ENCODE results near the gene ZNF580. TPM values are rescaled to one million over a fixed set of nuclear protein-coding genes. Genes with fewer than 3 reads are reported as not detected.

Gene ZNF580, protein sequence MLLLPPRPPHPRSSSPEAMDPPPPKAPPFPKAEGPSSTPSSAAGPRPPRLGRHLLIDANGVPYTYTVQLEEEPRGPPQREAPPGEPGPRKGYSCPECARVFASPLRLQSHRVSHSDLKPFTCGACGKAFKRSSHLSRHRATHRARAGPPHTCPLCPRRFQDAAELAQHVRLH
- 6.9 TPM for total RNA-seq

DNA sequence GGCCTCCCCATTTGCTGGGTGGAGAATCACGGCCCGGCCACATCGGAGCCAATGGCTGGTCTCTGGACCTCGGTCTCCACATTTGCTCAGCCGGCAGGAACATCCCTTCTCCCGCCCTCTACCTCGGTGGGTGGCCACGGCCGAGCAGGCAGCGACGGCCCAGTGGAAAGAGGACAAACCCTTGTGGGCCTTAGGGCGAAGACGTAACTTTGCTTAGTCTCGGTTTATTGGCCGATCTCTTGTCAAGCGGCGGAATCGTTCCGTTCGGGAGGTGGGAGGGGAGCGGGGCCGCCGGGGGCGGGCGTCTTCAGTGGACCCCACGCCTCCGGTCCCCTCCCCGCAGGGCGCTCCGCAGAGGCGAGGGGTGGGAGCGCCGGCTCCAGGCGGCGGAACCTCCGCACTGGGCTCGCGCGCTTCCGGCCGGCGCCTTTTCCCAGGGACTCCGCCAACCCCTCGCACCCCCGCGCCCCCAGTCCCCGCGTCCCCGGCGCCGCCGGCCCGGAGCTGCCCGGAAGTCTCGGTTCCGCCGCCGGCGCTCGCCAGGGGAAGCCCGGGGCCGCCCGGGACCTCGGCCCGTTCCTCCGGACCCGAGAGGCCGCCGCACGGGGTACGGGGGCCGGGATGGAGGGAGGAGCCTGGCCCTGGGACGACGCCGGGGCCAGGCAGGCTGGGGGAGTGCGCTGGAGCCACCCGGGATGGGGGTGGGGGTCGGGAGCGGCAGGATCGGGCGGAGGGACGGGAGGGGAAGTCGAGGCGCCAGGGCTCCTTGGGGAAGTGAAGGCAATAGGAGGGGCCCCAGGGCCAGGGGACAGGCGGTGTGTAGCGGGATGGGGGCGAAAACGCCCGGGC lies at the start of gene ZNF580:
TSS of gene ZNF580 (plus strand) at position 426 of the 849 bp plus-strand sequence. CDS start 1,507 bp downstream, outside the sequence.

GRCh38 chr19:55599468-55599841 lies 41.3 kb upstream of the ZNF580 start, which contains the start of gene FIZ1:
TSS of gene FIZ1 (minus strand) at chr19:55599517. CDS start at chr19:55597865, 1,652 bp downstream.

DNA sequence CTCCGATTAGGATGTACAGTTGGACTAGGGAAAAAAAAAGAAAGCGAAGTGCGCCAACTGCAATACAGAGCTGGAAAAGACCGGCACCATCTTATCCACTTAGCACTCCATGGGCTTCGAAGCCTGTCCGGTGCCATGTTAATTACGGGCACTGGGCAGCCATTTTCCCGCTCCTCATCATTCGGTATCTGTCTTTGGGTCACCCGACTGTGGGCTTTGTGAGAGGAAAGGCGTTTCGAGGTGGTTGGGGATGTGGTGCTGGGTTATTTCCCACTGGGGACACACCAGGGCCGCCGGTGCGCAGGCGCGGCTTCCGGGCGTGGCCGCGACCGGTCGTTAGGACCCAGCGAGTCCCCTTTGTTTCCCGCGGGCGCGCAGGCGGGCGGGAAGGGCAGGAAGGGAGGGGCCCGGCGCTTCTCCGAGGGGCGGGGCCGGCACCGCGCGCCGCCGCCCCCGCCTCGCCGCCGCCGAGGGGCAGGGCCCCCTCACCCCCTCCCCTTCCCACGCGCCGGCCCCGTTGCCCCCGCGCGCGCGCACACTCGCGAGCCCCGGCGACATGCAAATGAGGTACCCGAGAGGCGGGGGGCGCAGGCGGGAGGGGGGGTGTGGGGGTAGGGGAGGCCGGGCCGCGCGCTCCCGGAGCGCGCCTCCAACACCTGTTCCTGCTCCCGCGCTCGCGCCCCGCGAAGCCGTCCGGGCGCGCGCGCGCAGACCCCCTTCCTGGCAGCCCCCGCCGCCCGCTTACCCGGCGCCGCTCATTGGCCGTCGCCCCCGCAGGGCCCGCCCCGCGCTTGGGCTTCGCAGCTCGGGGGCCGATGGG lies 40.8 kb upstream of the ZNF580 start, which contains the start of gene ZNF524:
TSS of gene ZNF524 (plus strand) at position 447 of the 820 bp plus-strand sequence. CDS start 1,825 bp downstream, outside the sequence.

GRCh38 chr19:55605637-55606470 lies 34.9 kb upstream of the ZNF580 start, which contains the start of gene ZNF865:
TSS of gene ZNF865 (plus strand) at chr19:55605647. CDS start at chr19:55613619, 7,972 bp downstream.

GRCh38 chr19:55624109-55625003 lies 16.4 kb upstream of the ZNF580 start, which contains the start of gene ZNF784:
TSS of gene ZNF784 (minus strand) at chr19:55624566. CDS start at chr19:55624561, 5 bp downstream.

GRCh38 chr19:55643003-55643886 lies 2.4 kb downstream of the ZNF580 start, which contains the start of gene ZNF581:
TSS of gene ZNF581 (plus strand) at chr19:55643649. CDS start at chr19:55644572, 923 bp downstream.

DNA sequence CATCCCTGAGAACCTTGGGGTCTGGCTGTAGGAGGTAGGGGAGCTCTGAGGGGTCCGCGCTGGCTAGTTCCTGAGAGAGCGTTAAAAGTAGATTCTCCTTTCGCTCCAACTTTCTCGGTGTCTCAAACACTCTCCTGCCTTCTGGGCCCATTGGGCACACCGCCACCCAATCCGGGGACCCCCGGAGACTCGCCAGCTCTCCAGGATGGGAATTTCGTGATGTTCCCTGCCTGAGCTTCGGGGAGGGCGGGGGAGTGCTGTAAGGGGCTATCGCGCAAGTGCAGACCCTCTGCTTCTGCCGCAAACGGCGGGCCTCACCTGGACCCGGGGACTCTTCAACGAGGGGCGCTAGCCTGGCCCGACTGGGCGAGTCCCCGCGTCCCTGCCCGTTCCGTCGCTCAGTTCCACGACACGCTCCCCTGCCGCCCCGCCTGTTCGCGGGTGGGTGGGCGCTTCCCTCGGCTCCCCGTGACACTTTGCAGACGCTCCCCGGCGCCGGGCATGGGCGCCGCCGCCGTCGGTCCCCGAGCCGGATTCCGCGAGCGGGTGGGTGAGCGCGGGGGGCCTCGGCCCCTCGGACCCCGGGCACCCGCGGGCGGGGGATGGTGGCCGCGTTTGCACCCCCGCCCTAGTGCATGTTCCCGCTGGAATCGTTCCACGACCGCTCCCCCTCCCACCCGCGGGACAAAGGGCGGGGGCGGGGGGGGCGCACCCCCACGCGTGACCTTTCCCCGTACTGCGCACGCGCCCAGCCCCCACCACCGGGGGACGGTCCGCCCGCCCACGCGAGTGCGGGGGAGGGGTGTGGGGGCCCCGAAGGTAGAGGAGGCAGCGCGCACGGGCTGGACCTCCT lies 7.2 kb downstream of the ZNF580 start, which contains the start of gene CCDC106:
TSS of gene CCDC106 (plus strand) at position 481 of the 853 bp plus-strand sequence. CDS start 835 bp downstream, outside the sequence.

DNA sequence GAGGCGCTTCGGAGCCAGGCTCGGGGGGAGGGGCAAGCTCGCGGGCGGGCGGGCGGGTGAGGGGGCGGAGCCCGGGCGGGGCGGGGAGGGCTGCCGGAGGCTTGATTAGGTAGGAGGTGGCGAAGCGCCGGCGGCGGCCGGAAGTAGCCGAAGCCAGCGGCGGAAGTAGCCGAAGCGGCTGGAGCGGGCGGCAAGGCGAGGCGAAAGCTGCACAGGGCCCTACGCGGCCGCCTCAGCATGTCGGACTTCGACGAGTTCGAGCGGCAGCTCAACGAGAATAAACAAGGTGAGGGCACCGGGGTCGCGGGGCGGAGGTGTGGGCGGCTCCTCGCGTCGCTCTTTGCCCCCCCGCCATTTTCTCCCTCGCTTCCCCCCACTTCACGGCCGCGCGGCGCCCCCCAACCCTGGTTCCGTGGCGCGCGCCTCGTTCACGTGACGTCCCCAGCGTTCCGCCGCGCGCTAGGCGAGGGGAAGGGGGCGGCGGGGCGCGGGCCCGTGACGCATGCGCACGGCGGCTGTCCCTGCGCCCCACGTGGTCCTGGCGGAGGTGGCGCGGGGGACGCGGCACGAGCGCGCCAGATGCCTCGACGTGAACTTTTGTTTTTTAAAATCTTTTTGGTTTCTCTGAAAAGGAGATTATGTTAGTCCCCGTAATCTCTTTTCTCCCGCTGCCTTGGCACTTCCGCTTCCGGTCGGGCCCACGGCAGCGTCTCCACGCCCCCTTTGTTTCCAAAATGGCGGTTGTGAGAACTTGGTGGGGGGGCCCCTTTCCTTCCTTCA lies 14.3 kb downstream of the ZNF580 start, which contains the start of gene U2AF2:
TSS of gene U2AF2 (plus strand) at position 168 of the 780 bp plus-strand sequence. CDS start at position 238, 70 bp downstream.

DNA sequence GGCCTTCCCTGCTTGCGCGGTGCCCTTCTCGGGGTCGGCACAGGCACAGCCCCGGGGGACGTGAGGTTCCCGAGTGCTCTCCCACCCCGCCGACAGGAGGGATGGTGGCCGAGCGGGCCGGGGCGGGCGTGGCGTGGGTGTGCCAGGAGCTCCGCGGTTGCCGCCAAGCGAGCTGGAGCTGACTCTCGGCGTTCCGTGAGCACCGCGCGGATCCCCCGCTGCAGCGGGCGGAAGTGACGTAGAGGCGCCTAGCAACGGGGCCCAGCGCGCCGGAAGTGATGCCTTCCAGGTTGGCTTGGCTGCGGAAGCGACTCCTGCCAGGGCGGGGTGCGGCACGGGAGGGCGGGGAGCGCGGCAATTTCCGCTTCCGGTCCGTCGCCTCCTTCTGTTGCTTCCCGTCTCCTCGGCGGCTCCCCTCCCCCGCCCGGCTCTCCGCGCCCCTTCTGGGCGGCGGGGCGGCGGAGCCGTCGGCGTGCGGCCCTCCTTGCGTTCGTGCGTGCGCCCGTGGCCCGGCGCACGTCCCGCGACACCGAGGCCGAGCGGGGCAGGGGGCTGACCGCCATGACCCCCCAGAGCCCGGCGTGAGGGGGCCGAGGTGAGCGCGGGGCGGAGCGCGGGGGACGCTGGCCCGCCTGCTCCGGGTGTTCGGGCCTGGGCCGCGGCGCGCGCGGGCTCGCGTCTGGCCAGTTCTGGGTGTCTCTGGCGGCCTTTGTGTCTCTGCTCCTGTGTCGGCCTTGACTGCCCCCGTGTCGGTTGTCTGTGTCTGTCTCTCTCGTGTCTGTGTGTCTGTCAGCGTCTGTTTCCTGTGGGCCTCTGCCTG lies 34.2 kb downstream of the ZNF580 start, which contains the start of gene EPN1:
TSS of gene EPN1 (plus strand) at position 386 of the 820 bp plus-strand sequence. CDS start 3,402 bp downstream, outside the sequence.

Other genes starting within 250 kb of the ZNF580 start
- gene UBE2S, start 233.2 kb upstream of the ZNF580 start, total RNA-seq: 43.4 TPM
- gene SHISA7, start 197.7 kb upstream of the ZNF580 start, total RNA-seq: 4.6 TPM
- 20.5 TPM for gene ISOC2, start 179.4 kb upstream of the ZNF580 start, total RNA-seq
- not detected for gene C19orf85, start 176.3 kb upstream of the ZNF580 start, total RNA-seq
- 1.6 TPM for gene ZNF628, start 164.4 kb upstream of the ZNF580 start, total RNA-seq
- gene NAT14, start 155.8 kb upstream of the ZNF580 start, total RNA-seq: 20.3 TPM
- 0.23 TPM for gene SSC5D, start 152.6 kb upstream of the ZNF580 start, total RNA-seq
- gene SBK2, start 103.9 kb upstream of the ZNF580 start, total RNA-seq: not detected
- not detected for gene SBK3, start 95.5 kb upstream of the ZNF580 start, total RNA-seq
- gene ZNF579, start 60.2 kb upstream of the ZNF580 start, total RNA-seq: 4.6 TPM
- 5.3 TPM for gene FIZ1, start 41.5 kb upstream of the ZNF580 start, total RNA-seq
- 3.0 TPM for gene ZNF524, start 40.7 kb upstream of the ZNF580 start, total RNA-seq
- gene ZNF865, start 35.4 kb upstream of the ZNF580 start, total RNA-seq: 1.8 TPM
- gene ZNF784, start 16.4 kb upstream of the ZNF580 start, total RNA-seq: 6.5 TPM
- gene ZNF581, start 2.6 kb downstream of the ZNF580 start, total RNA-seq: 7.8 TPM
- 16.6 TPM for gene CCDC106, start 7.2 kb downstream of the ZNF580 start, total RNA-seq
- gene U2AF2, start 14.0 kb downstream of the ZNF580 start, total RNA-seq: 76.1 TPM
- 33.2 TPM for gene EPN1, start 34.2 kb downstream of the ZNF580 start, total RNA-seq
- not detected for gene NLRP9, start 97.4 kb downstream of the ZNF580 start, total RNA-seq
- not detected for gene RFPL4A, start 118.1 kb downstream of the ZNF580 start, total RNA-seq
- not detected for gene RFPL4AL1, start 128.1 kb downstream of the ZNF580 start, total RNA-seq
- gene NLRP11, start 191.0 kb downstream of the ZNF580 start, total RNA-seq: under 0.01 TPM
- under 0.01 TPM for gene NLRP4, start 195.5 kb downstream of the ZNF580 start, total RNA-seq